Endothelial cell of umbilical vein (primary cell): ENCODE measurements around the gene KRTAP4-8. TPM values are rescaled to one million over a fixed set of nuclear protein-coding genes. Genes with fewer than 3 reads are reported as not detected.

ENCODE experiments used
- BruUV-seq: library from RNA; stranded (reverse); fragments of 400-500 nt; replicated peaks from 2 replicates; lab custom pipeline; 2021; lab: Mats Ljungman, UMichigan
- CTCF ChIA-PET: fragments of 300-600, 350-600 bp; sonication (Branson Sonifier 250); formaldehyde crosslinking; loops from one replicate; lab custom pipeline; 2021; ENCODE audit warnings: antibody characterized with exemption, inconsistent platforms; lab: Charles Lee
- POLR2A ChIA-PET: fragments of 300-600, 350-600 bp; sonication (Branson Sonifier 250); formaldehyde crosslinking; loops from one replicate; lab custom pipeline; 2021; ENCODE audit warnings: antibody characterized with exemption, inconsistent platforms; lab: Charles Lee
- DNase-seq: peaks from one replicate; pipeline ENCODE4 v3.0.0-alpha.2; 2011; ENCODE audit warnings: low read depth, low spot score
- FAIRE-seq: peaks from 2 replicates; lab custom pipeline; 2011; peaks lifted over from hg19 to GRCh38; lab: Jason Lieb, UNC
- H2AFZ ChIP-seq: 2 replicates; pipeline ENCODE4 v1.6.0; 2012; ENCODE audit warnings: low read depth, low read length, control low read depth, inconsistent platforms
- H3K27ac ChIP-seq: 2 replicates; pipeline ENCODE4 v1.5.1; 2011; ENCODE audit warnings: low read depth, mild to moderate bottlenecking, control low read depth, low read length, moderate library complexity; ENCODE audit not compliant: insufficient read depth
- H3K27me3 ChIP-seq, 2 experiments: 2 replicates each; pipeline versions ENCODE4 v1.6.0 to v1.6.1; 2011; ENCODE audit warnings: low read length in 2 of 2, mixed read lengths in 1 of 2; ENCODE audit not compliant: control insufficient read depth in 2 of 2, insufficient read depth in 2 of 2
- H3K36me3 ChIP-seq, 2 experiments: 2 replicates in 1 of 2; 3 replicates in 1 of 2; pipeline ENCODE4 v1.5.1; 2011; ENCODE audit warnings: low read length in 2 of 2, mild to moderate bottlenecking in 1 of 2, moderate library complexity in 1 of 2; ENCODE audit not compliant: control insufficient read depth in 2 of 2, insufficient read depth in 2 of 2; ENCODE audit errors: extremely low read depth in 1 of 2
- H3K4me1 ChIP-seq: 3 replicates; pipeline ENCODE4 v1.5.1; 2011; ENCODE audit warnings: mild to moderate bottlenecking, low read length; ENCODE audit not compliant: control insufficient read depth, insufficient read depth; ENCODE audit errors: extremely low read depth
- H3K4me2 ChIP-seq: 2 replicates; pipeline ENCODE4 v1.6.1; 2011; ENCODE audit warnings: low read length, control low read depth, mixed read lengths; ENCODE audit not compliant: insufficient read depth
- H3K4me3 ChIP-seq, 3 experiments: fragments of 200-600 bp in 1 of 3; sonication (generic), shearing (Covaris generic) in 1 of 3; replicated peaks in 1 of 3; 2 replicates each; pipeline ENCODE4 v1.5.1; 2011 to 2016; ENCODE audit warnings: control low read depth in 3 of 3, low read length in 3 of 3, mild to moderate bottlenecking in 2 of 3, inconsistent platforms in 1 of 3, low read depth in 1 of 3, moderate library complexity in 1 of 3; ENCODE audit not compliant: insufficient read depth in 1 of 3
- H3K79me2 ChIP-seq: 2 replicates; pipeline ENCODE4 v1.6.0; 2012; ENCODE audit warnings: low read length, inconsistent platforms; ENCODE audit not compliant: control insufficient read depth, insufficient read depth
- H3K9ac ChIP-seq: replicated peaks from 2 replicates; pipeline ENCODE3; 2011; ENCODE audit warnings: low read length, control low read depth; ENCODE audit not compliant: insufficient read depth; ENCODE audit errors: extremely low read depth
- H3K9me1 ChIP-seq: replicated peaks from 3 replicates; pipeline ENCODE4 v1.6.0; 2011; ENCODE audit warnings: mild to moderate bottlenecking, low read length; ENCODE audit not compliant: control insufficient read depth, insufficient read depth; ENCODE audit errors: extremely low read depth
- H3K9me3 ChIP-seq: replicated peaks from 2 replicates; pipeline ENCODE4 v1.5.1; 2012; ENCODE audit warnings: low read length, inconsistent platforms; ENCODE audit not compliant: control insufficient read depth, insufficient read depth
- H4K20me1 ChIP-seq: replicated peaks from 2 replicates; pipeline ENCODE3; 2011; ENCODE audit warnings: mild to moderate bottlenecking, low read length; ENCODE audit not compliant: control insufficient read depth, insufficient read depth; ENCODE audit errors: extremely low read depth
- EZH2 ChIP-seq: IDR thresholded peaks from 2 replicates; pipeline ENCODE4 v1.6.1; 2012; ENCODE audit warnings: borderline replicate concordance, low read depth, mild to moderate bottlenecking, moderate library complexity, low read length, inconsistent platforms; ENCODE audit not compliant: severe bottlenecking
- FOS ChIP-seq: IDR thresholded peaks from 2 replicates; pipeline ENCODE4 v1.6.1; 2011; ENCODE audit warnings: mild to moderate bottlenecking, low read length, moderate library complexity, borderline replicate concordance; ENCODE audit not compliant: insufficient read depth
- GATA2 ChIP-seq: IDR thresholded peaks from 2 replicates; pipeline ENCODE4 v1.7.0; 2011; ENCODE audit warnings: low read depth, mild to moderate bottlenecking, moderate library complexity, mixed read lengths, low read length; ENCODE audit not compliant: insufficient read length, insufficient read depth
- JUN ChIP-seq: IDR thresholded peaks from 2 replicates; pipeline ENCODE4 v1.6.1; 2011; ENCODE audit warnings: borderline replicate concordance, low read depth; ENCODE audit not compliant: insufficient read length, insufficient read depth
- MYC ChIP-seq: IDR thresholded peaks from one replicate; pipeline ENCODE4 v1.6.1; 2011; ENCODE audit warnings: mild to moderate bottlenecking, low read depth, low read length
- POLR2A ChIP-seq: IDR thresholded peaks from 2 replicates; pipeline ENCODE4 v1.6.1; 2012; ENCODE audit warnings: low read depth, mild to moderate bottlenecking, control low read depth, low read length
- POLR2AphosphoS5 ChIP-seq: IDR thresholded peaks from 2 replicates; pipeline ENCODE4 v1.6.1; 2012; ENCODE audit warnings: low read depth, mild to moderate bottlenecking, control low read depth, low read length, moderate library complexity; ENCODE audit not compliant: insufficient read depth
- dilution Hi-C: fragments of 300-500 bp; cut with MboI; formaldehyde crosslinking; loops from one replicate; pipeline ENCODE4 v1.15.0; 2019; ENCODE audit warnings: low sequenced_read_pairs; ENCODE audit not compliant: extremely low pct_ligation_motif_present
- intact Hi-C: fragments of 100-400 bp; cut with micrococcal nuclease; formaldehyde crosslinking; loops from one replicate; pipeline ENCODE4 v1.10.0; 2022
- polyA plus RNA-seq, 4 experiments: library from polyadenylated mRNA; depleted of rRNA in 3 of 4; stranded (reverse) in 3 of 4; unstranded in 1 of 4; fragments of >200 nt; gene quantifications; 2 replicates each; pipeline versions ENCODE4 v1.2.1 to v1.2.3, GENCODE V29; 2011 to 2012; ENCODE audit warnings: missing spikeins in 1 of 4
- total RNA-seq: library from RNA; stranded (reverse); gene quantifications from 2 replicates; pipeline ENCODE4 v1.2.3, GENCODE V29; 2021
- TF ChIP-seq, protein P1 (sequence below), 2 donors: IDR thresholded peaks; 1 replicate in 1 of 2; 2 replicates in 1 of 2; pipeline ENCODE4 v1.5.1; 2011; ENCODE audit warnings: low read length in 2 of 2, mild to moderate bottlenecking in 2 of 2, moderate library complexity in 2 of 2, control low read depth in 1 of 2, inconsistent platforms in 1 of 2, low read depth in 1 of 2; ENCODE audit not compliant: insufficient read depth in 1 of 2; ENCODE audit errors: extremely low read depth in 1 of 2
- TF ChIP-seq, protein P2 (sequence below): IDR thresholded peaks from 2 replicates; pipeline ENCODE4 v1.6.1; 2011; ENCODE audit not compliant: insufficient read depth, insufficient read length

Gene KRTAP4-8
- total and polyA plus RNA-seq, 2 donors (not counting 3 experiments of a cell fraction or from before 2014, with no cell fraction given): not detected

DNA sequence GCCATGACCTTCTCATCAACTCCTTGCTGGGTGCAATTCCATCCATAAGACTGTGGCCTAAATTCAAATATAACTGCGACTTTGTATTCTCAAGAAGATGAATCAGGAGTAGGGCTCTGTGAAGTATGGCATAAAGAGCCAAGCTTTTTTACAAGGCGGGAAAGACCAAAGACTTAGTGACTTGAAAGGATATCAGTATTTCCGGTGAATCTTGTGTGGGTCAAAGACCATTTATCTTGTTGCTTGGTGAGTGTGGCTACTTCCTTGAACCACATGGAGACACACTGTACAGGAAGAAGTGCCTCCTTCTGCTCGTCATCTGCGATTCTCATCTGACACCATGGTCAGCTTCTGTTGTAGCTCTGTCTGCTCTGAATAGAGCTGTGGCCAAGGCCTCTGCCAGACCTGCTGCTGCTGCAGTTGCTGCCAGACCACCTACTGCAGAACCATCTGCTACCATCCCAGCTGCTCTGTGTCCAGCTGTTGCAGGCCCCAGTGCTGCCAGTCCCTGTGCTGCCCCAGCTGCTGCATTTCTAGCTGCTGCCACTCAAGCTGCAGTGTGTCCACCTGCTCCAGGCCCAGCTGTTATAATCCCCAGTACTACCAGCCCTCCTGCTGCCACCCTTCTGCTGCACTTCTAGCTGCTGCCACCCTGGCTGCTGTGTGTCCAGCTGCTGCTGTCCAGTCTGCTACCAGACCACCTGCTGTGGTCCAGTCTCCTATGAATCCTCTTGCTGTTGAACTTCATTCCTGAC, 26.2 kb downstream of the KRTAP4-8 start:
- dilution Hi-C loops: no loop called here

More for the DNA sequence above, 26.2 kb downstream of the KRTAP4-8 start:
- POLR2A ChIA-PET: no interaction called here
- DNase-seq (no peak), FAIRE-seq (no peak)
- no TSS peak for BruUV-seq
- no peaks in the 10 kb centered on the region for H3K36me3 ChIP-seq
- no peaks in the 10 kb centered on the region for H3K27me3 ChIP-seq
- H3K4me1 ChIP-seq: no peaks in the 10 kb centered on the region
- H3K9ac ChIP-seq: no peak overlapping the region
- H2AFZ ChIP-seq: no peak overlapping the region
- intact Hi-C loops: no loop called here
- CTCF ChIA-PET: no interaction called here
- no peak overlapping the region for H3K4me3 ChIP-seq
- H4K20me1 ChIP-seq: no peaks in the 10 kb centered on the region
- no peaks in the 10 kb centered on the region for H3K9me3 ChIP-seq
- H3K9me1 ChIP-seq: no peaks in the 10 kb centered on the region
- TF ChIP-seq, protein P1, sequence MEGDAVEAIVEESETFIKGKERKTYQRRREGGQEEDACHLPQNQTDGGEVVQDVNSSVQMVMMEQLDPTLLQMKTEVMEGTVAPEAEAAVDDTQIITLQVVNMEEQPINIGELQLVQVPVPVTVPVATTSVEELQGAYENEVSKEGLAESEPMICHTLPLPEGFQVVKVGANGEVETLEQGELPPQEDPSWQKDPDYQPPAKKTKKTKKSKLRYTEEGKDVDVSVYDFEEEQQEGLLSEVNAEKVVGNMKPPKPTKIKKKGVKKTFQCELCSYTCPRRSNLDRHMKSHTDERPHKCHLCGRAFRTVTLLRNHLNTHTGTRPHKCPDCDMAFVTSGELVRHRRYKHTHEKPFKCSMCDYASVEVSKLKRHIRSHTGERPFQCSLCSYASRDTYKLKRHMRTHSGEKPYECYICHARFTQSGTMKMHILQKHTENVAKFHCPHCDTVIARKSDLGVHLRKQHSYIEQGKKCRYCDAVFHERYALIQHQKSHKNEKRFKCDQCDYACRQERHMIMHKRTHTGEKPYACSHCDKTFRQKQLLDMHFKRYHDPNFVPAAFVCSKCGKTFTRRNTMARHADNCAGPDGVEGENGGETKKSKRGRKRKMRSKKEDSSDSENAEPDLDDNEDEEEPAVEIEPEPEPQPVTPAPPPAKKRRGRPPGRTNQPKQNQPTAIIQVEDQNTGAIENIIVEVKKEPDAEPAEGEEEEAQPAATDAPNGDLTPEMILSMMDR (IDR thresholded peaks at IDR 0.05; ENCODE audit: extremely low read depth in 1 of 2, insufficient read depth in 1 of 2, low read depth in 1 of 2, low read length in 2 of 2): no peak
- TF ChIP-seq, protein P2, sequence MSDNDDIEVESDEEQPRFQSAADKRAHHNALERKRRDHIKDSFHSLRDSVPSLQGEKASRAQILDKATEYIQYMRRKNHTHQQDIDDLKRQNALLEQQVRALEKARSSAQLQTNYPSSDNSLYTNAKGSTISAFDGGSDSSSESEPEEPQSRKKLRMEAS: no peak
- TF ChIP-seq POLR2A (no peak), GATA2 (no peak), JUN (no peak), POLR2AphosphoS5 (no peak), FOS (no peak), EZH2 (no peak), MYC (no peak)
- H3K79me2 ChIP-seq: no peaks in the 10 kb centered on the region
- H3K4me2 ChIP-seq: no peak overlapping the region
- H3K27ac ChIP-seq: no peak overlapping the region
